ENCODE measurements around the gene ADAMTSL3.

DNA sequence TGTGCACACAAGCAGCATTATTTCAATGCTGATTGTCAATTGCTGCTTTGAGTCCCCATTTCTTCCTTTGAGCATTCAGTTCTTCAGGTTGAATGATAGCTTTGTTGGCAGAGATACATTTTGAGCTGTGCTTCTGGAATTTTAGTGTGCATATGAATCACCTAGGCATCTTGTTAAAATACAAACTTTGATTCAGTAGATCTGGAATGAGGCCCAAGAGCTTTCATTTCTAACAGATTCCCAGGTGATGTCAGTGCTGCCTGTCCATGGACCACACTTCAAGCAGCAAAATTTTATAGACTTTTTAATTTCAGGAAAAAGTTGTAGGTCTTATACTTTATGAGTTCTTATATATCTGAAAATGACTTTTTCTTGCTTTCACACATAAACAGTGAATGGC lies 131.1 kb downstream of the ADAMTSL3 start:
- TF ChIP-seq CTCF (IDR thresholded peaks at IDR 0.05) = no peak
- no peak for TF ChIP-seq POLR2A (IDR thresholded peaks at IDR 0.05)

Measured in lower leg skin (tissue), 3 donors.